A673 (cell line): ENCODE data around the gene TMEM200C. TPM values are rescaled to one million over a fixed set of nuclear protein-coding genes. Genes with fewer than 3 reads are reported as not detected.

Experiments
- BruUV-seq: library from RNA; stranded (reverse); fragments of 400-500 nt; replicated peaks from 2 replicates; lab custom pipeline; 2021; lab: Mats Ljungman, UMichigan
- CTCF ChIA-PET: fragments of 300-600 bp; sonication (Branson Sonifier 250); formaldehyde crosslinking; loops from one replicate; lab custom pipeline; 2022; ENCODE audit warnings: antibody characterized with exemption; lab: Charles Lee
- POLR2A ChIA-PET: fragments of 300-600 bp; sonication (Branson Sonifier 250); formaldehyde crosslinking; loops from one replicate; lab custom pipeline; 2022; ENCODE audit warnings: antibody characterized with exemption; ENCODE audit not compliant: low non-redundant PET; lab: Charles Lee
- DNase-seq: peaks from one replicate; pipeline ENCODE4 v3.0.0-alpha.2; 2015; ENCODE audit warnings: low spot score
- H3K27ac ChIP-seq: fragments of 200-600 bp; sonication (generic); 2 replicates; pipeline ENCODE4 v1.5.1; 2016; ENCODE audit warnings: mixed run types, low read depth, mild to moderate bottlenecking, mixed read lengths, antibody characterized with exemption, low read length; ENCODE audit not compliant: poor library complexity, severe bottlenecking
- H3K27me3 ChIP-seq: fragments of 200-600 bp; sonication (generic); replicated peaks from 2 replicates; pipeline ENCODE4 v1.6.1; 2017; ENCODE audit warnings: mixed run types, low read depth, mild to moderate bottlenecking, mixed read lengths, antibody characterized with exemption, low read length; ENCODE audit not compliant: insufficient read depth, poor library complexity
- H3K36me3 ChIP-seq: fragments of 200-600 bp; sonication (generic); 2 replicates; pipeline ENCODE4 v1.6.1; 2016; ENCODE audit warnings: mixed run types, mild to moderate bottlenecking, mixed read lengths, antibody characterized with exemption, low read length; ENCODE audit not compliant: insufficient read depth, poor library complexity, severe bottlenecking
- H3K4me1 ChIP-seq: fragments of 200-600 bp; sonication (generic); 2 replicates; pipeline ENCODE4 v1.6.1; 2017; ENCODE audit warnings: mixed run types, mild to moderate bottlenecking, mixed read lengths, antibody characterized with exemption, low read length; ENCODE audit not compliant: insufficient read depth, poor library complexity, severe bottlenecking
- H3K4me3 ChIP-seq: fragments of 200-600 bp; sonication (generic); 2 replicates; pipeline ENCODE4 v1.5.1; 2016; ENCODE audit warnings: low read depth, mixed run types, mild to moderate bottlenecking, mixed read lengths, low read length; ENCODE audit not compliant: poor library complexity, severe bottlenecking
- H3K9me3 ChIP-seq: fragments of 200-600 bp; sonication (generic); 2 replicates; pipeline ENCODE4 v1.6.1; 2016; ENCODE audit warnings: mixed run types, low read depth, mild to moderate bottlenecking, mixed read lengths, antibody characterized with exemption, low read length; ENCODE audit not compliant: poor library complexity, severe bottlenecking
- CTCF ChIP-seq: fragments of 300-800, 200-600 bp; sonication (generic); conservative IDR thresholded peaks from 2 replicates; pipeline ENCODE4 v1.5.1; 2017; ENCODE audit warnings: low read depth, mild to moderate bottlenecking, antibody characterized with exemption, low read length, moderate library complexity, mixed read lengths
- EZH2 ChIP-seq: fragments of 200-600 bp; sonication (generic); IDR thresholded peaks from 2 replicates; pipeline ENCODE4 v1.6.1; 2017; ENCODE audit warnings: borderline replicate concordance, low read depth, mild to moderate bottlenecking, mixed read lengths, antibody characterized with exemption, low read length; ENCODE audit not compliant: poor library complexity, severe bottlenecking
- intact Hi-C: fragments of 100-400 bp; cut with micrococcal nuclease; formaldehyde crosslinking; loops from one replicate; pipeline ENCODE4 v1.10.0; 2022; ENCODE audit not compliant: unreplicated experiment
- total RNA-seq: library from RNA; stranded (reverse); gene quantifications from 2 replicates; pipeline ENCODE4 v1.2.3, GENCODE V29; 2021

Gene TMEM200C
- total RNA-seq, 1 experiment from 2014 or later, result not detected

GRCh38 chr18:5894611-5895298 lies 567 bp downstream of the TMEM200C start:
- no TSS peak for BruUV-seq
- no peak overlapping the region for H3K27ac ChIP-seq
- H3K4me1 ChIP-seq, result no peaks in the 10 kb centered on the region
- H3K36me3 ChIP-seq, result no peaks in the 10 kb centered on the region
- no peak overlapping the region for H3K4me3 ChIP-seq
- H3K27me3 ChIP-seq, result peaks cover 58% of the 10 kb centered on the region
- DNase-seq, result no peak
- TF ChIP-seq CTCF (no peak), EZH2 (peak; percentile 21)
- ChIA-PET POLR2A (no interaction called here), CTCF (no interaction called here)
- no peaks in the 10 kb centered on the region for H3K9me3 ChIP-seq
- intact Hi-C loops, result no loop called here

- BruUV-seq, result no TSS peak
- intact Hi-C loops, result no loop called here
- Histone ChIP-seq H3K4me3 (no peak overlapping the region), H3K27me3 (peaks cover 62% of the 10 kb centered on the region), H3K9me3 (no peaks in the 10 kb centered on the region), H3K36me3 (no peaks in the 10 kb centered on the region), H3K27ac (no peak overlapping the region), H3K4me1 (no peaks in the 10 kb centered on the region)
- ChIA-PET POLR2A (no interaction called here), CTCF (no interaction called here)
- peak; percentile 2 for TF ChIP-seq EZH2
- TF ChIP-seq CTCF, result no peak
- no peak for DNase-seq
These were observed 1.2 kb downstream of the TMEM200C start for GRCh38 chr18:5893956-5894610.

GRCh38 chr18:5892823-5893431 lies 2.4 kb downstream of the TMEM200C start:
- intact Hi-C loops, result no loop called here
- ChIA-PET POLR2A (no interaction called here), CTCF (no interaction called here)
- H3K9me3 ChIP-seq, result no peaks in the 10 kb centered on the region
- no peak for DNase-seq
- TF ChIP-seq EZH2, result no peak
- no peak for TF ChIP-seq CTCF
- BruUV-seq, result no TSS peak
- H3K4me1 ChIP-seq, result no peaks in the 10 kb centered on the region
- no peak overlapping the region for H3K4me3 ChIP-seq
- H3K36me3 ChIP-seq, result no peaks in the 10 kb centered on the region
- H3K27ac ChIP-seq, result no peak overlapping the region
- H3K27me3 ChIP-seq, result peaks cover 67% of the 10 kb centered on the region
